Measurements from ENCODE around the gene DMP1.

DMP1 gene, protein sequence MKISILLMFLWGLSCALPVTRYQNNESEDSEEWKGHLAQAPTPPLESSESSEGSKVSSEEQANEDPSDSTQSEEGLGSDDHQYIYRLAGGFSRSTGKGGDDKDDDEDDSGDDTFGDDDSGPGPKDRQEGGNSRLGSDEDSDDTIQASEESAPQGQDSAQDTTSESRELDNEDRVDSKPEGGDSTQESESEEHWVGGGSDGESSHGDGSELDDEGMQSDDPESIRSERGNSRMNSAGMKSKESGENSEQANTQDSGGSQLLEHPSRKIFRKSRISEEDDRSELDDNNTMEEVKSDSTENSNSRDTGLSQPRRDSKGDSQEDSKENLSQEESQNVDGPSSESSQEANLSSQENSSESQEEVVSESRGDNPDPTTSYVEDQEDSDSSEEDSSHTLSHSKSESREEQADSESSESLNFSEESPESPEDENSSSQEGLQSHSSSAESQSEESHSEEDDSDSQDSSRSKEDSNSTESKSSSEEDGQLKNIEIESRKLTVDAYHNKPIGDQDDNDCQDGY

DNA sequence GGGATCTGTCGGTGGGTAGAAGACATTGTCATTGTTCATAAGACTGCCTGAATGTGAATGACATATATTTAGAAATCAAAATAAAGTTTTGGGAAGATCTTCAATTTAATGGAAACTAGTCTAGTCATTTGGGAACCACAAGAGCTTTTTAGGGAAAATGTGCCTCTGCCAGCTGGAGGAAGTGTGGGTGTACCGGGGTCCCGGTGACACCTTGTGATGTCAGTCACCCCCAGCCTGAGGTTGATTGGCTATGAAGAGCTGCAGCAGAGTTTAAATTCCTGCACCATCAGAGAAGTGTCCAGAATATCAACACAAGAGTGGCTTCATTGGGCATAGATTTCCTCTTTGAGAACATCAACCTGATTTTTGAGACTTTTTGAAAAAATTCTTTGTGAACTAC lies at the start of gene DMP1:
Gene DMP1 (plus strand): TSS at position 301 of the 400 bp plus-strand sequence. CDS start 6,213 bp downstream, outside the sequence.
- DNase-seq: no peak

DNA sequence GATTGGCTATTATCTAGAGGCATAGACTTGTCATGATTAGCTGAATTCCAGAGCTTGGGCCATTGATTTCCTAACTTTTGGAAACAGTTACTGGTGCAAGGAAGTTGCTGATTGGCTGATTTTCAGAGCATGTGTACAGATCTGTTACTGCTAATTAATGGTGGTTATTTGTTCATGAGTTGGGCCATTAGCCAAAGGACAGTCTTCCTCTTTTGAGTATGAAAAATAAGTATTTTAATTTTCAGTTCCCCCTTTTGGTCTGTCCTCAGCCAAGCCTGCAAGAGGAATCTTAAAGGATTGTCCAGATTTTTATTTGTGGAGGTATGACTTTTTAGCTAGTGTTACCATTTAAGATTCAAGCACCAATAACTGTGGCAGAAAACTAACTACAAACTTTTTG lies 48.7 kb upstream of the DMP1 start:
- no peak for DNase-seq

DNA sequence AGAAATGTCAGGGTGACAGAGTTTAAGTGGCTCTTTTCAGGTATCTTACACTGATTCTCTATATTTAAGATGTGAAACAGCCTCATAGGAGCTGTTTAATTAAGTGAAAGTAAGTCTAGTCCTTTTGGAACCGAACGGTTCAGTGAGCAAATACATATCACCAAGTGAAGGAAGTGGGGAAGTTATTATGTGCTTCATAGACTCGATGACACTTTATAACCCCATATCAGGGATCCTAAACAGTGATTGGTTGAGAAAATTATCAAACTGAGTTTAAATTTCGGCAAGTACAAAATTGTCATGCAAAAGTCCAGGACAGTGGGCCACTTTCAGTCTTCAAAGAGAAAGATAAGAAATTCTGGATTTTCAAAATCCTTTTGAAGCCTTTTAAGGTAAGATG lies 41.9 kb upstream of the DMP1 start, which contains the start of gene DSPP:
Gene DSPP (plus strand): TSS at position 301 of the 400 bp plus-strand sequence. CDS start 2,380 bp downstream, outside the sequence.
- DNase-seq: no peak

DNA sequence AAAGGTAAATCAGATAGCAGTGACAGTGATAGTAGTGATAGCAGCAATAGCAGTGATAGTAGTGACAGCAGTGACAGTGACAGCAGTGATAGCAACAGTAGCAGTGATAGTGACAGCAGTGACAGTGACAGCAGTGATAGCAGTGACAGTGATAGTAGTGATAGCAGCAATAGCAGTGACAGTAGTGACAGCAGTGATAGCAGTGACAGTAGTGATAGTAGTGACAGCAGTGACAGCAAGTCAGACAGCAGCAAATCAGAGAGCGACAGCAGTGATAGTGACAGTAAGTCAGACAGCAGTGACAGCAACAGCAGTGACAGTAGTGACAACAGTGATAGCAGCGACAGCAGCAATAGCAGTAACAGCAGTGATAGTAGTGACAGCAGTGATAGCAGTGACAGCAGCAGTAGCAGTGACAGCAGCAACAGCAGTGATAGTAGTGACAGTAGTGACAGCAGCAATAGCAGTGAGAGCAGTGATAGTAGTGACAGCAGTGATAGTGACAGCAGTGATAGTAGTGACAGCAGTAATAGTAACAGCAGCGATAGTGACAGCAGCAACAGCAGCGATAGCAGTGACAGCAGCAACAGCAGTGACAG lies 35.7 kb upstream of the DMP1 start:
- DNase-seq: no peak

DNA sequence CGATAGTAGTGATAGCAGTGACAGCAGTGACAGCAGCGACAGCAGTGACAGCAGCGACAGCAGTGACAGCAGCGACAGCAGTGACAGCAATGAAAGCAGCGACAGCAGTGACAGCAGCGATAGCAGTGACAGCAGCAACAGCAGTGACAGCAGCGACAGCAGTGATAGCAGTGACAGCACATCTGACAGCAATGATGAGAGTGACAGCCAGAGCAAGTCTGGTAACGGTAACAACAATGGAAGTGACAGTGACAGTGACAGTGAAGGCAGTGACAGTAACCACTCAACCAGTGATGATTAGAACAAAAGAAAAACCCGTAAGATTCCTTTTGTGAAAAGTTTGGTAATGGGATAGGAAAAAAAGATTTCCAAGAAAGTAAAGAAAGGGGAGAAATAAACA lies 33.8 kb upstream of the DMP1 start:
- DNase-seq: no peak

DNA sequence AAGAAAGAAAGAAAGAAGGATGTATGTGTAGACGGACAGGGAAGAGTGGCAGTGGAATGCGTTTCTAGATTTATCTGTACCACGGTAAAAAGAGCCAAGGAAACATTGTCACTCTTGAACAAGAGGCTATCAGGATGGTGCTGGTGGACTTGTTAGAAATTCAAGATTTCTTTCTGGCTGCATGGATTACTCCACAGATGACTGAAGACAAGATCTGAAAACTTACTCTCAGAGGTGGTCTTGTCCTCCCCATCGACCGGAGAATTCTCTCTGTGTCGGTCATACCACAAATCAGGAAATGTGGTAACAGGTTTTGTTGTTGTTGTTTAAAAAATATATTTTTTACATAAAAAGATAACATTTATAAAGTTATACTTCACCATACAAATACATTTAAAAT lies 30.0 kb upstream of the DMP1 start:
- DNase-seq: no peak

DNA sequence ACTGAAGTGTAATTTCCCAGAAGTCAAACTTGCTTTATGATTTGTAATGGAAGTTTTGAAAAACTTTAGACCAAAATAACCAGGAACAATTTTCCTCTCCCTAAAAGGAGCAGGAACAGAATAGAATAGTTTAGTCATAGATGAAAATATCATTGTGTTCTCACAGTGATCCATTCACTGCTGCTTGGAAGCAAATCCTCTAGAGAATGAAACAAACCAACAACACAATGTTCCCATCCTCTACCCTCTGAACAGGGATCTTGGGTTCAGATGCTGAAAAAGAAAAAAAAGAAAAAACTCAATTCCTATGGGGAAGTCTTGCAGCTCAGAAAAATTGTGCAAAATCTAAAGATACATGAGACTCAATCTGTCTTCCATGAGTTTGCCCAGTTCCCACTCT lies 29.6 kb upstream of the DMP1 start:
- no peak for DNase-seq

DNA sequence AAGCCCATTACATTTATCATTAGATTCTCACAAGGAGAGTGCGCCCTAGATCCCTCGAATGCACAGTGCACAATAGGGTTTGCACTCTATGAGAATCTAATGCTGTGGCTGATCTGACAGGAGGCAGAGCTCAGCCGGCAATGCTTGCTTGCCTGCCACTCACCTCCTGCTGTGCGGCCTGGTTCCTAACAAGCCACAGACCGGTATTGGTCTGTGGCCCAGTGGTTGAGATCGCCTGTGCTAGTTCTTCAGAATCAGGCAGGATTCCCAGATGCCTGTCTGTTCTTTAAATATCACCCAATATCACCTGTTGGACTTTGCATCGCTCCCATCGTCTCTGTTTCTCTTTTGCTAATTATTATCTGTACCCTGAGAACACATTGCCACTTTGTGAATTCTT lies 27.8 kb upstream of the DMP1 start:
- no peak for DNase-seq

DNA sequence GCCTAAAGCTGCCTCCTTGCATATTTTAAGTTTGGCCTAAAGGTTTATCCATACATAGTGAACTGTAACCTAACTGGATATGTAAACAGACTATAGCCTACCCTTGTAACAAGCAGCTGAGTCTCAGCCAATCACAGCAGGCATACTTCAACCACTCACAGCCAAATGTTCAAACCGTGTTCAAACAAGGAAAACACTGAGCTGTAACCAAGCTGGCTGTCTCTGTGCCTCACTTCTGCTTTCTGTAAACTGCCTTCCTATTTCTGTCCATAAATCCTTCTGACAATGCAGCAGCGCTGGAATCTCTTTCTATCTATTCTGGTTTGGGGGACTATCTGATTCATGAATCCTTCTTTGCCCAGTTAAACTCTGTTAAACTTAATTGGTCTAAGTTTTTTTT lies 25.4 kb upstream of the DMP1 start:
- no peak for DNase-seq

DNA sequence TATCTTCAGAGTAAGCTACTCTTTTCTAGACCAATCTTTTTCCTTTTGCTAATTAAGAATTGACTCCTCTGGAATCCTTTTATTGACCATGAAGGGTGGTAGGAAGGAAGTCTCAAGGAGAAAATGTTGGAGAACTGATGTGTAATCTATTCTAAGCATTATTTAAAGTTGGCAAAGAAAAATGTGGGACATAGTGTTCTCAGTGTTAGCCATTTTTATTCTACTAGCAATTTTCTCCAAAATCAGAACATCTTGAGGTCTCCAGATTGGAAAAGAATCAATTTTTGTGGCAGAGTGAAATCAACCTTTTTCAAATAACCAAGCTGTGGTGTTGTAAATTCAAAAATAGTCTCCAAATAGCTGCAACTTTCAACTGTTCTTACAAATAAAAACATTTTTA lies 18.4 kb upstream of the DMP1 start:
- no peak for DNase-seq

DNA sequence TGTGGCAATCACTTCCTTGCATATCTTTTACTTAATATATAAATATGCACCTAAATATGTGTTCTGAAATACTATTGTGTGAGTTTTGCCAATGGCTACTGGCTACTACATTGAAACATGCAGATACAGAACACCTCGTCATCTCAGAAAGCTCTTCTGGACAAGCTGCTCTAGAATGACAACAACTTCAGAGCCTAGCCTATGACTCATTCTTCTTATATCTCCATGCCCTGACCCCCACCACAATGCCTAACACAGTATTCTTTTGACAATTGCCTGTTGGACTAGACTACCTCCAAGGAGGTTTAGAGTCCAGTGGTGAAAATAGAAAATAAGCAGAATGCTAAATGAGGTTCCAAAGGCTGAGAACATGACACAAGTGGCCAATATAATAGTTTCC lies 17.6 kb upstream of the DMP1 start:
- DNase-seq: no peak

DNA sequence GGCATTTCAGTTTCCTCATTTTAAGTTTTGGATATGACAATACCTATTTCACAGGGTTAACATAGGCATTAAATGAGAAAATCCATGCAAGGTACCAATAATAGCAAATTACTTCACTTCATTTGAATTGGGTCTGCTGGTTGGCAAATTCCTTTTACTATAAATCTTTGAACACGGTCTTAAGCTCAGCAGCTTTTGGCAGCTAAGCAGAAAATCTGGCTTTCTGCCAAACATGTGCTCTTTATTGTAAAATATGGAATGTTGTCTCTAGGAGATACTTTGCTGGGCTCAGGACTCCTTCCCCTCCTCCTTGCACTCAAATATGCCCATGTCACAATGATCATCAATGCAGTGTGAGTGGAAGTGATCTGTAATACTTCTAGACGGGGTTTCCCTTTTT lies 16.8 kb upstream of the DMP1 start:
- DNase-seq: no peak

DNA sequence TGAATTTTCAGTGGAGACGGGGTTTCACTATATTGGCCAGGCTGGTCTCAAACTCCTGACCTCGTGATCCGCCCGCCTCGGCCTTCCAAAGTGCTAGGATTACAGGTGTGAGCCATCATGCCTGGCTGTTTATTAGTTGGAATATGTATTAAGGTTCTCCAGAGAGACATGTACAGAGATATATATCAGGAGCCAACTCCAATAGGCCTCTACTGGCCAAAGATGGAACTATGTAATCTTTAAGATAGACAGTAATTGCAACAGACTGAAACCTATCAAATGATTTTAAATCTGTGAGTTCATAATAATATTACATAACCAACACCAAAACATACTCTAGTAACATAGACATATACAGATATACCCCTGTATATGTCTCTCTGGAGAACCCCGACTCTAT lies 5.8 kb upstream of the DMP1 start:
- DNase-seq: no peak

DNA sequence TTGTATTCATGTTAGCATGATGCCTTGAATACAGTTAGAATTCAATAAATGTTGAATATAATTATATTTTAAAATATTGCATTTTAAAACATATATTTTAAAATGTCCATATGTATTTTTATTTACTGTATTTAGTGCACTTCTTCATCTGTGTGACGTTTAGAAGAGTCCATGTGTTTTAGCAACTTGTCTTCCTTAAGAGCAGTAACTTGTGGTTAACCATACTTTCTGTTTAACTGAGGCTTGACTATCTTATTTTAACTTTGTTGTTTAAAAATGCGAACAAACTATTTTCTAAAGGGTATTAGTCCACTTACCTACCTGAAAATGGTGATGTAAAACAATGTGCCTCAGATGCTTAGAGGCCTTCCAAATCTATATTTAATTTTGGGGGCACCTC lies 858 bp downstream of the DMP1 start:
- DNase-seq: no peak

DNA sequence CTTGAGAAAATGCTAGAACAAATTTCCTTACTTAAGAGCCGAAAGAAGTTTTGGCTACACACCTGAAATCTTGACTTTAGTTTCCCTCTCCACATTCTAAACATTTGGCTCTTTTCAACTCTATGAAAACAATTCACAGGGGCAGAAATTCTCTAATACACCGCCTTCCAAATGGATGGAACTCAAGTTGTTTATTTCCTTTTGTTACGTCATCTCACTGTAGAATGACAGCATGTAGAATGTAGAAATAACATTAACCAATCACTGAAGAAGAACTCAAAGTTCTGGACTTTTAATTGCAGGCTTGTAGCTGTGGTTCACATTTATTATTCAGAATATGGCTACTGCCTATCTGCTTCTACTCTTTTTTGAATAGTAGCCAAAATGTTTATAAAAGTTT lies 1.9 kb downstream of the DMP1 start:
- DNase-seq: no peak

DNA sequence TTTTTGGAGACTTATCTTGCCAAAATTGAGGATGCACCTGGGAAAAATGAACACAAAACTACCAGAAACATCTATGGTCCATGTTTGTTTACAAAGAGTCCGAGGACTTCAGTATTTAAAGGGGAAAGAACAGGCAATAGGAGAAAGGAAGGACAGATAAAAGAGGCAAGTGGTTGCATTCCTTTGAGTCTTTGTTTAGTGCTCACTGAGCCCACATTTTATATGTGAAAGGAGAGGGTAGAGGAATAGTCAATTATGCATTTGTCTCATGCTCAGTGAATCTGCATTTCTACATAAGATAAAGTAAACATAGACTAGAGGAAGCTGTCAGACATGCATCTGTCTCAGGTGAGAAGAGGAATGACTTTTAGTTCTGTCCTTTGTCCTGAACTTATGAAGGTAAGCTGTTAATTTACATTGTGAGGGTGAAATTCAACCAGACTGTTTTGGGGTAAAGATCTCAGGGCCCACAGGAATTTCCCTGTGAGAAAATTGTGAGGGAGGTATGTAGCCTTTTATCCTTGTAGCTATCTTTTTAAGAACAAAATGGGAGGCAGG lies 4.5 kb downstream of the DMP1 start:
- no peak for DNase-seq

DNA sequence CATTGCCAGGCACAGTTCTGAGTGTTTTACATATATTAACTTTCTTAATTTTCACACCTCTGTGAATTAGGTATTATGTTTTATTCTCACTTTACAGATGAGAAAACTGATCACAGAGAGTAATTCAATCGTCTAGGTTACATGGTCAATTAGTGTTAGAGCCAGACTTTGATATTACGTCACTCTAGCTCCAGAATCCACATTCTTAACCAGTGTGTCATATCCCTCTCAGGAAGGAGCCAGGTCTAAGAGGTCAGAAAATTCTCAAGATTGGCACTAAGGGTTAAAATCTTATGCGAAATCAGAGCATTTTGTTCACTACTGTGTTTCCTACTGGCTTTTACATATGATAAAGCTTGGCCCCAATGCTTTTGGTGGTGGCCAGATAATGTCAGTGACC lies 7.4 kb downstream of the DMP1 start:
- DNase-seq: no peak

DNA sequence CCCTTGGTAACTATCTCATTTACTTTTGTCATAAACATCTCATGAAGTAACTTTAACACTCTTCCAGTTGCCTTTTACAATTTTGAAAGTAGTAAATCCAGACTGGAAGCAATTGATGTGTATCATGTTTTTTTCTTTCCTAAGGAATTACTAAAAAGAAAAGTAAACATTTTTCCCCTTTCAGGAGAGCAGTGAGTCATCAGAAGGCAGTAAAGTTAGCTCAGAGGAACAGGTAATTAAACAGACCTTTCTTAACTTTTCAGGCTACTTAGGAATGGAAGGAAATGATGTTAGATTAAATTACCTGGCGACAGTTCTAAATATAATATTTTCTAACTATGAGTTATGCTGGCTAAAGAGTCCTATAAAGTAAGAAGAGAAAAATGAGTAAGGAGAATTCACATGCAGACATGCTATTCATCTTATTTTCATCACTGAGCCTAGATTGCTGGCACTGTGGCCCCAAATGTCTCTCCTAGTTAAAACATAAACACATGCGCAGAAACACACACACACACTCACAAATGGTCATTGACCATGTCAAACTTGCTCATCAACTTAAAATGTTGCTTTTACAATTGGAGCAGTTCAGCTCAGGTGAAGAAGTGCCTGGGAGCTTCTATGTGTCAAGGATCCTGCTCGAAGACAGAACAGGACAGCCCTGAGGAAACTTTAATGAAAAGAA lies 9.3 kb downstream of the DMP1 start:
- DNase-seq: no peak

DNA sequence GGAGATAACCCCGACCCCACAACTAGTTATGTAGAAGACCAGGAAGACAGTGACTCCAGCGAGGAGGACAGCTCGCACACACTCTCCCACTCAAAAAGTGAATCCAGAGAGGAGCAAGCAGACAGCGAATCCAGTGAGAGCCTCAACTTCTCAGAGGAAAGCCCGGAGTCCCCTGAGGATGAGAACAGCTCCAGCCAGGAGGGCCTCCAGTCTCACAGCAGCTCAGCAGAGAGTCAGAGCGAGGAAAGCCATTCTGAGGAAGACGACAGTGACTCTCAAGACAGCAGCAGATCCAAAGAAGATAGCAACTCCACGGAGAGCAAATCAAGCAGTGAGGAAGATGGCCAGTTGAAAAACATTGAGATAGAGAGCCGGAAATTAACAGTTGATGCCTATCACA lies 12.8 kb downstream of the DMP1 start:
- DNase-seq: no peak

DNA sequence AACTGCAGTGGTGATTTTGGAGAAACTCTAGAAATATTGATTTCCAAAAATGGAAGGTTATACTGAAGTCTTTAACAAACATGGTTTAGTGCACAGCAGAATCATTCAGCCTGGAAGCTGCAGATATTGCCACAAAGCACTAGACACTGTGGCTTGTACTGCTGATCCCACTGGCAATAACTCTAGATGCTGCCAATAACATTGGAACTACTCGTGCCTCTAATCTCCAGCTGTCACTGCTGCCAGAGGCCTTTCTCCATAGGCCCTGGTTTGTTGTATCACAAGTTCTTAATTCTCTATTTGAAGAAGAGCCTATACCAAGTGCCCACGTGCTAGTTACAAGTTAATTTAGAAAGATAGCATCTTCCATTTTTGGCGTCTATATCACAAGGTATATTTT lies 19.3 kb downstream of the DMP1 start:
- DNase-seq: no peak

DNA sequence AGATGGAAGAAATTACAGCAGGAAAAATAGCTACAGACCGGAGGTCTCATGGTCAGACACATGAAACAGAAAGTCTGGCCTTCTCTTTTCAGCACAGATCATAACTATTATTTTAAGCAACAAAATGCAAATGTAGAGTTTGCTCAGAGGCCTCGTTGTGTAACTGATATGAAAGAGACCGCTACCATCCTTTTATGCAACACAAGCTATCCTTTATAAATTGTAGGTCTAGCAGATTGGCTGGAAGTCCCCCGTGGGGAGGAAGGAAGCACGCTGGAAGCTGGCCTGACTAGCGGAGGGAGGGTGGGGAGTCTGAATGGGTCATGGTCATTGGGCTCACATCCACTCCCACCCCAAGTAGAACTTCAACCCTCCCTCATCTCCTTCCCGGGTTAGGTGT lies 27.7 kb downstream of the DMP1 start:
- no peak for DNase-seq

DNA sequence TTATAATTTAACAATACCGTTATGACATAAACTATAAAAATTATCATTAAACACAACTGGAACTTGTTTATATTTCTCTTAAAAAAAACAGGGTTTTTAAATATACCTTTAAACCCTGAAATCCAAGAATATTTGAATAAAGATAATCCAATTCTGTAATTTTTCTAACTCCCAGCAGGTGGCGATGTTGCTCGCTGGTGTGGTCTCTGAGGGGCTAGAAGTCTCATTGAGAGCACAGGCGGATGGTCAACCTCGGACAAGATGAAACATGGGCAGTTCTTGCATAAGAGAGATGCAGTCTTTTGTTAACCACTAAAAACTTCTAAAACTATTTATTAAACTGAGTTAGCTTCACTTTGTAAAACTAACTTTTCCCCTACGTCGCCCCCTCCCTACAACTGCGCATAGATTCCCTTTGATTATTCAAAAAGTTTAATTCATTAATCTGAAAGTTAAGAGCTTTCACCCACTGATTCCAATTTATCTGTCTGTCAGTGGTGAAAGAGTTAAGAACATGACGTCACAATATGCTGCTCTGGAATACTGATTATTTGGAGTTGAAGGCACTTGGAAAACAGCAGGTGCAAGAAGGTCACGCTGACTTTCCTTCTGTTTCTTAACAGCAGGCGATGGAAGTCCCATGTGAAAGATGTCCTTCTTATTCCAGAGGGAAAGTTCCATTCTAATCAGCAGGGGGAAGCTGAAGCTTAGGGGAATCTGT lies 29.5 kb downstream of the DMP1 start:
- DNase-seq: no peak

DNA sequence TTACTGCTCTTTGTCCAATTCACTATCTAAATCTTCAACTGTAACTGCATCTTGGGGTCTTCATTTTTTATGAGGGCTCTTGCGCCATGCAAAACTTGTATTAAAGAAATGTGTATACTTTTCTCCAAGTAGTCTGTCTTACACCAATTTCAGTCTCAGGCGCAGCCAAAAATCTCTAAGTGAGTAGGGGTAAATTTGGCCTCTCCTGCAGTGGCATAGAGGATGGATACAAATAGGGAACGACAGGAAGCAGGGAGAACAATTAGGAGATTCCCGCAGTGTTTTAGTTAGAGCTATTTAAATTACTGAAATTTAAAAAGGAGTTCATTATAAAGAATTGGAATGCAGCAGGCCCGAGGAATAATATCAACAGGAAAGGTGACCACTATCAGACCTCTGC lies 30.2 kb downstream of the DMP1 start:
- no peak for DNase-seq

All from activated T-cell treated with anti-CD3 and anti-CD28 coated beads for 4 hours (primary cell).